Suprapubic skin (tissue), 4 donors: Measurements from ENCODE around the gene ESF1.

Source experiments
- CTCF ChIP-seq, 2 donors: fragments of 200-600 bp in 1 of 2; fragments of 450-650 bp in 1 of 2; sonication (generic) in 1 of 2; IDR thresholded peaks; one replicate each; pipeline ENCODE4 v1.5.1; 2016 to 2019; ENCODE audit warnings: antibody characterized with exemption in 2 of 2, mild to moderate bottlenecking in 1 of 2, moderate library complexity in 1 of 2
- EP300 ChIP-seq: sonication (generic); formaldehyde crosslinking; IDR thresholded peaks from one replicate; pipeline ENCODE4 v1.6.1; 2017; ENCODE audit warnings: antibody characterized with exemption
- POLR2A ChIP-seq, 2 donors: fragments of 450-650 bp; IDR thresholded peaks; one replicate each; pipeline ENCODE4 v1.6.1; 2017; ENCODE audit warnings: antibody characterized with exemption in 2 of 2, mild to moderate bottlenecking in 2 of 2, moderate library complexity in 2 of 2
- POLR2AphosphoS5 ChIP-seq, 3 donors: sonication (generic); formaldehyde crosslinking; IDR thresholded peaks; one replicate each; pipeline ENCODE4 v1.6.1; 2017; ENCODE audit warnings: antibody characterized with exemption in 3 of 3

GRCh38 chr20:13701486-13701885 is 83.2 kb downstream of the ESF1 start:
- TF ChIP-seq CTCF (IDR thresholded peaks at IDR 0.05) (no peak), EP300 (no peak), POLR2AphosphoS5 (IDR thresholded peaks at IDR 0.05) (no peak), POLR2A (IDR thresholded peaks at IDR 0.05) (no peak)
